Endothelial cell of umbilical vein (primary cell): Measurements from ENCODE around the gene HAUS7.

ENCODE experiments used
- CTCF ChIP-seq, 2 donors: IDR thresholded peaks; 1 replicate in 1 of 2; 2 replicates in 1 of 2; pipeline ENCODE4 v1.5.1; 2011; ENCODE audit warnings: low read length in 2 of 2, mild to moderate bottlenecking in 2 of 2, moderate library complexity in 2 of 2, control low read depth in 1 of 2, inconsistent platforms in 1 of 2, low read depth in 1 of 2; ENCODE audit not compliant: insufficient read depth in 1 of 2; ENCODE audit errors: extremely low read depth in 1 of 2
- POLR2A ChIP-seq: IDR thresholded peaks from 2 replicates; pipeline ENCODE4 v1.6.1; 2012; ENCODE audit warnings: low read depth, mild to moderate bottlenecking, control low read depth, low read length

DNA sequence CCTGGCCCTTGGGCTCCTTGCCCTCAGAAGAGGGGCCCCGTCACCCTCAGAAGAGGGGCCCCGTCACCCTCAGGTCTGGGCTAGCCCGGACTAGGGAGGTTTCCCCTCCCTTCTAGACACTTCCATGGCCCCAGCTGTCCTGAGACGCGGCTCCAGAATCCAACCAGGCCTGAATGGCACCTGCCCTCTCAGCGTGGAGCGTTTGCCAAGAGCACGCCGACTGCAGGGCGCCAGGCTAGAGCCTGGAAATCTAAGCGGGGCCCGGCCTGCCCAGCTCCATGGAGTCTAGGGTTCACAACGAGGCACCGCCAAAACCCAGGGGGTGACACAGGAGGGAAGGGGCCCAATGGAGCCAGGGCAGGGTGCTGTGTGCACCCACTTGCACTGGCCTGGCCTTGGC lies 39.2 kb upstream of the HAUS7 start:
- TF ChIP-seq CTCF (IDR thresholded peaks at IDR 0.05; ENCODE audit: extremely low read depth in 1 of 2, insufficient read depth in 1 of 2, low read depth in 1 of 2, low read length in 2 of 2) (no peak), POLR2A (no peak)
